GM12878 (cell line): Measurements from ENCODE around the gene NSUN2. TPM values are rescaled to one million over a fixed set of nuclear protein-coding genes. Genes with fewer than 3 reads are reported as not detected.

ENCODE experiments used
- ATAC-seq: fragments of 200-7000 bp; cut with Tn5 transposase; 3 replicates; pipeline ENCODE4 v1.9.1; 2020; ENCODE audit warnings: mild to moderate bottlenecking, moderate library complexity
- BruUV-seq: library from RNA; stranded (reverse); fragments of 400-500 nt; replicated peaks from 2 replicates; lab custom pipeline; 2021; lab: Mats Ljungman, UMichigan
- CTCF ChIA-PET: fragments of 300-600 bp; sonication (Branson Sonifier 250); formaldehyde crosslinking; extraction: SDS; loops from one replicate; lab custom pipeline; 2021; ENCODE audit warnings: inconsistent platforms; lab: Yijun Ruan, JAX
- POLR2A ChIA-PET: fragments of 350-600 bp; formaldehyde crosslinking; extraction: SDS; loops from one replicate; lab custom pipeline; 2021; ENCODE audit warnings: inconsistent platforms; lab: Charles Lee
- RAD21 ChIA-PET: fragments of 300-600 bp; sonication (Branson Sonifier 250); formaldehyde crosslinking; loops from one replicate; lab custom pipeline; 2023; ENCODE audit warnings: antibody characterized with exemption; ENCODE audit not compliant: unreplicated experiment; lab: Charles Lee
- SMC1A ChIA-PET: fragments of 300-600 bp; sonication (Branson Sonifier 250); formaldehyde crosslinking; loops from one replicate; lab custom pipeline; 2023; ENCODE audit not compliant: unreplicated experiment, uncharacterized antibody; lab: Charles Lee
- DNase-seq: peaks from one replicate; pipeline ENCODE4 v3.0.0-alpha.2; 2011; ENCODE audit warnings: low read depth, low spot score
- FAIRE-seq: peaks from 3 replicates; lab custom pipeline; 2011; peaks lifted over from hg19 to GRCh38; lab: Jason Lieb, UNC
- H2AFZ ChIP-seq: 2 replicates; pipeline ENCODE4 v1.6.0; 2011; ENCODE audit warnings: low read depth, low read length, control low read depth; ENCODE audit not compliant: control insufficient read depth
- H3K27ac ChIP-seq: 2 replicates; pipeline ENCODE4 v1.5.1; 2011; ENCODE audit warnings: control low read depth; ENCODE audit not compliant: control insufficient read depth, insufficient read depth
- H3K27me3 ChIP-seq, 2 experiments: replicated peaks in 1 of 2; 2 replicates each; pipeline versions ENCODE4 v1.6.0 to v1.6.1; 2011; ENCODE audit warnings: low read length in 1 of 2; ENCODE audit not compliant: control insufficient read depth in 2 of 2, insufficient read depth in 2 of 2
- H3K36me3 ChIP-seq, 2 experiments: 2 replicates each; pipeline ENCODE4 v1.5.1; 2011; ENCODE audit warnings: low read length in 1 of 2; ENCODE audit not compliant: control insufficient read depth in 2 of 2, insufficient read depth in 2 of 2
- H3K4me1 ChIP-seq: 2 replicates; pipeline ENCODE4 v1.6.1; 2011; ENCODE audit warnings: mild to moderate bottlenecking, low read length, moderate library complexity, mixed read lengths; ENCODE audit not compliant: control insufficient read depth, insufficient read depth
- H3K4me2 ChIP-seq: 2 replicates; pipeline ENCODE4 v1.6.0; 2011; ENCODE audit warnings: control low read depth; ENCODE audit not compliant: control insufficient read depth, insufficient read depth
- H3K4me3 ChIP-seq: fragments of 200-600 bp; sonication (generic); 2 replicates; pipeline ENCODE4 v1.5.1; 2016
- H3K79me2 ChIP-seq: 2 replicates; pipeline ENCODE4 v1.6.0; 2011; ENCODE audit warnings: low read length; ENCODE audit not compliant: control insufficient read depth, insufficient read depth
- H3K9ac ChIP-seq: 2 replicates; pipeline ENCODE4 v1.8.0; 2011; ENCODE audit warnings: low read length, control low read depth, mixed read lengths; ENCODE audit not compliant: control insufficient read depth, insufficient read depth
- H3K9me3 ChIP-seq: replicated peaks from 3 replicates; pipeline ENCODE4 v1.5.1; 2011; ENCODE audit warnings: mild to moderate bottlenecking, low read length; ENCODE audit not compliant: control insufficient read depth, insufficient read depth
- H4K20me1 ChIP-seq: 2 replicates; pipeline ENCODE4 v1.6.0; 2011; ENCODE audit not compliant: control insufficient read depth, insufficient read depth
- ATF7 ChIP-seq: fragments of 450-650 bp; IDR thresholded peaks from 2 replicates; pipeline ENCODE4 v1.6.1; 2016; ENCODE audit warnings: low read depth, mild to moderate bottlenecking
- BHLHE40 ChIP-seq, 2 experiments: fragments of 450-650 bp in 1 of 2; IDR thresholded peaks; 2 replicates each; pipeline ENCODE4 v1.6.1; 2011 to 2017; ENCODE audit warnings: low read depth in 2 of 2, borderline replicate concordance in 1 of 2, improper control_type of control experiment in 1 of 2, low read length in 1 of 2, mild to moderate bottlenecking in 1 of 2
- EED ChIP-seq: sonication (generic); IDR thresholded peaks from 2 replicates; pipeline ENCODE4 v1.6.1; 2016; ENCODE audit warnings: antibody characterized with exemption, low read depth
- FOS ChIP-seq: IDR thresholded peaks from 3 replicates; pipeline ENCODE4 v1.6.1; 2011; ENCODE audit warnings: borderline replicate concordance; ENCODE audit not compliant: insufficient read length; ENCODE audit errors: extremely low read depth
- HDAC2 ChIP-seq: fragments of 200-600 bp; sonication (generic); IDR thresholded peaks from 2 replicates; pipeline ENCODE4 v1.6.1; 2017
- NFXL1 ChIP-seq: fragments of 450-650 bp; IDR thresholded peaks from 2 replicates; pipeline ENCODE4 v1.6.1; 2017; ENCODE audit warnings: antibody characterized with exemption, mild to moderate bottlenecking, borderline replicate concordance
- POU2F2 ChIP-seq: IDR thresholded peaks from 3 replicates; pipeline ENCODE4 v1.6.1; 2011; ENCODE audit warnings: low read depth, mild to moderate bottlenecking, low read length, borderline replicate concordance
- SIX5 ChIP-seq: IDR thresholded peaks from 2 replicates; pipeline ENCODE4 v1.6.1; 2011; ENCODE audit warnings: mild to moderate bottlenecking, low read depth, low read length, moderate library complexity; ENCODE audit not compliant: severe bottlenecking
- SMAD1 ChIP-seq: fragments of 450-650 bp; IDR thresholded peaks from 2 replicates; pipeline ENCODE4 v1.6.1; 2018; ENCODE audit warnings: mild to moderate bottlenecking, low read depth; ENCODE audit not compliant: partially characterized antibody
- SREBF2 ChIP-seq: IDR thresholded peaks from 2 replicates; pipeline ENCODE4 v1.6.1; 2012; ENCODE audit warnings: mild to moderate bottlenecking, low read length
- WGBS: methylation state at CpG from one replicate; pipeline ENCODE4 v1.1.6; 2016; ENCODE audit warnings: low lambda C conversion rate; ENCODE audit not compliant: insufficient replicate concordance, insufficient coverage; ENCODE audit errors: missing lambda C conversion rate; 5-methylcytosine and 5-hydroxymethylcytosine counted together
- in situ Hi-C: fragments of 300-500 bp; cut with MboI; formaldehyde crosslinking; loops from 9 replicates; pipeline ENCODE4 v1.14.3; 2018; ENCODE audit warnings: mixed read lengths
- intact Hi-C: fragments of 100-400 bp; cut with micrococcal nuclease; formaldehyde crosslinking; loops from one replicate; pipeline ENCODE4 v1.14.2; 2022; ENCODE audit not compliant: unreplicated experiment
- polyA plus RNA-seq, 11 experiments: library from polyadenylated mRNA; depleted of rRNA in 4 of 11; unstranded in 6 of 11; stranded (reverse) in 5 of 11; fragments of >200 nt; fragmentation: Nextera tagmentation in 4 of 11; fragmentation: Illumina TruSeq in 1 of 11; extraction: Ambion mirVana in 4 of 11; extraction: Trizol in 1 of 11; gene quantifications; 1 replicate in 1 of 11; 2 replicates in 10 of 11; pipeline versions ENCODE4 v1.2.1 to v1.2.3, GENCODE V29; 2011 to 2016; ENCODE audit warnings: inconsistent platforms in 2 of 11, missing spikeins in 2 of 11, low read depth in 1 of 11
- total RNA-seq, 4 experiments: library from RNA; depleted of rRNA in 3 of 4; stranded (reverse); fragments of >200 nt in 3 of 4; fragmentation: Illumina TruSeq in 1 of 4; extraction: Trizol in 1 of 4; gene quantifications; 2 replicates each; pipeline versions ENCODE4 v1.2.1 to v1.2.3, GENCODE V29; 2013 to 2021
- TF ChIP-seq, protein P1 (sequence below): IDR thresholded peaks from 2 replicates; pipeline ENCODE4 v1.6.1; 2012; ENCODE audit warnings: low read depth, low read length, improper control_type of control experiment
- TF ChIP-seq, protein P2 (sequence below): IDR thresholded peaks from 2 replicates; pipeline ENCODE4 v1.6.1; 2011; ENCODE audit warnings: low read depth, mild to moderate bottlenecking, low read length, moderate library complexity, borderline replicate concordance; ENCODE audit errors: extremely low read depth

Gene NSUN2
- total and polyA plus RNA-seq, 10 of the 15 experiments (the other 5 are each of a cell fraction or from before 2014, with no cell fraction given), result 8.0 to 112 (median 91.1) TPM

DNA sequence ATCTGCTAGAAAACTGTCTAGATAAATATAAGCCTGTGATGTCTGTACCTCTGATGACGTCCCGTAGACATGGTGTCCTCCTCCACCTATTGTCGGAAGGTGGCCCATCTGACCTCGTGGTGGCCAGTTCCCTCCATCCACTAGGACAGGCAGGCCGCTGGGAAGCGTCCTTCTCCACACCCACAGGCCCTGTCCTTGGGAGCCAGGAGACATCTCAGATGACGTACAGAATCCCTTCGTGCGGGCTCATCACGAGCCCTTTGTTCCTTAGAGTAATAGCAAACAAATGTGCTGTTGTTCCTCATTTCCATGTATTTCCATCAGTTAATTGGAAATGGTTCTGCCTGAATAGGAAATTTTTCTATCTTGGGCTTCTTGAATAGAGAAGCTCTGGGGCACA, 42.0 kb upstream of the NSUN2 start:
- FAIRE-seq, result no peak
- POLR2A ChIA-PET, result no interaction called here
- Histone ChIP-seq H2AFZ (no peak overlapping the region), H3K79me2 (no peaks in the 10 kb centered on the region), H3K9ac (no peak overlapping the region), H3K4me3 (no peak overlapping the region), H3K9me3 (no peaks in the 10 kb centered on the region; the same call in 2 of the 3 replicates), H3K27ac (no peak overlapping the region), H3K36me3 (no peaks in the 10 kb centered on the region; a peak in 2 of 4 replicates), H3K4me2 (no peak overlapping the region), H3K4me1 (no peaks in the 10 kb centered on the region), H3K27me3 (no peaks in the 10 kb centered on the region), H4K20me1 (no peaks in the 10 kb centered on the region)
- intact Hi-C loops, result no loop called here
- DNase-seq, result no peak
- 100% methylated on average over 10 of the region's 10 CpGs for WGBS
- RAD21 ChIA-PET, result no interaction called here
- CTCF ChIA-PET, result no interaction called here
- TF ChIP-seq ATF7, result no peak
- no peak for TF ChIP-seq NFXL1
- TF ChIP-seq SIX5, result no peak
- no peak for TF ChIP-seq BHLHE40 (IDR thresholded peaks at IDR 0.05; ENCODE audit: borderline replicate concordance in 1 of 2, low read depth in 2 of 2, low read length in 1 of 2)
- TF ChIP-seq HDAC2, result no peak
- no peak for TF ChIP-seq POU2F2
- no peak for TF ChIP-seq SMAD1
- TF ChIP-seq, protein P1, sequence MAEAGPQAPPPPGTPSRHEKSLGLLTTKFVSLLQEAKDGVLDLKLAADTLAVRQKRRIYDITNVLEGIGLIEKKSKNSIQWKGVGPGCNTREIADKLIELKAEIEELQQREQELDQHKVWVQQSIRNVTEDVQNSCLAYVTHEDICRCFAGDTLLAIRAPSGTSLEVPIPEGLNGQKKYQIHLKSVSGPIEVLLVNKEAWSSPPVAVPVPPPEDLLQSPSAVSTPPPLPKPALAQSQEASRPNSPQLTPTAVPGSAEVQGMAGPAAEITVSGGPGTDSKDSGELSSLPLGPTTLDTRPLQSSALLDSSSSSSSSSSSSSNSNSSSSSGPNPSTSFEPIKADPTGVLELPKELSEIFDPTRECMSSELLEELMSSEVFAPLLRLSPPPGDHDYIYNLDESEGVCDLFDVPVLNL, result no peak
- TF ChIP-seq EED, result no peak
- TF ChIP-seq FOS, result no peak
- TF ChIP-seq, protein P2, sequence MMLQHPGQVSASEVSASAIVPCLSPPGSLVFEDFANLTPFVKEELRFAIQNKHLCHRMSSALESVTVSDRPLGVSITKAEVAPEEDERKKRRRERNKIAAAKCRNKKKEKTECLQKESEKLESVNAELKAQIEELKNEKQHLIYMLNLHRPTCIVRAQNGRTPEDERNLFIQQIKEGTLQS, result no peak
- TF ChIP-seq SREBF2, result no peak
- in situ Hi-C loops, result no loop called here
- no peak for ATAC-seq
- SMC1A ChIA-PET, result no interaction called here
- BruUV-seq, result no TSS peak
